NCI-H526 treated with DMSO at 0.1 percent for 48 hours (cell line): ENCODE data around the gene GALNT7.

Experiments used
- DNase-seq: peaks from one replicate; lab custom pipeline; 2025; lab: John Stamatoyannopoulos, UW

Gene GALNT7

DNA sequence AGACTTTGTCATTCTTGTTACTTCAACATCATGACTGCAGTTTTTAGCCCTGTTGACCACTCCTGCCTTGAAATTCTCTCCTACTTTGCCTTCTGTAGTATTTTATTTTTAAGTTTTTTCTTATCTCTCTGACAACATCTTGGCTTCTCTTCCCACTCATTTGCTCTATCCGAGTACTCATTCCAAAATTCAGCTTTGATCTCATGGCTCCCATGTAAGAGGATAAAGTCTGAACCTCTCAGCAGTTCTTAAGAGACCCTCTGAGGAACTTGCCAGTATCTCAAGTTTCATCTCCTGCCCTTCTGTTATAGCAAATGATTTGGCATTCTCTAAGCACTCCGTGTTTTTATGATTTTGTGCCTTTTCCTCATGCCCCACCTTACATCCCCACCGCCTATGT lies 67.7 kb downstream of the GALNT7 start:
- DNase-seq, result no peak

DNA sequence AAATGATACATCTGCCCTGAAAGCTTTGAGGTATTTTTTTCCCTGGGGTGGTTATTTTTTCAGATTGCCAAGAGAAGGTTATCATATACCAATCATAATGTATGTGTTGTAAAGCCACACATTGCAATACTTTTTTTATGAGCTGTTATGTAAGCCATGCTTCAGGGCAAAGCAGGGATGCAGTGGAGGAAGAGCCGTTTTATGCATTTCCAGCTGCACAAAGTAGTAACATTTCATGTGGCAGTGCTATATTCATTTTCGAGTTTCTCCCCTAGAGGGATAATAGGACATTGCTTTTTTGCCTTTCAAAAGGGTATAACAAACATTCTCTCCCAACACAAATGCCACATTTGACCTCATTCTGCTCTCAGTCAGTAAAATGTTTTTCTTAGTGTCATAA lies 68.5 kb downstream of the GALNT7 start:
- DNase-seq, result no peak

DNA sequence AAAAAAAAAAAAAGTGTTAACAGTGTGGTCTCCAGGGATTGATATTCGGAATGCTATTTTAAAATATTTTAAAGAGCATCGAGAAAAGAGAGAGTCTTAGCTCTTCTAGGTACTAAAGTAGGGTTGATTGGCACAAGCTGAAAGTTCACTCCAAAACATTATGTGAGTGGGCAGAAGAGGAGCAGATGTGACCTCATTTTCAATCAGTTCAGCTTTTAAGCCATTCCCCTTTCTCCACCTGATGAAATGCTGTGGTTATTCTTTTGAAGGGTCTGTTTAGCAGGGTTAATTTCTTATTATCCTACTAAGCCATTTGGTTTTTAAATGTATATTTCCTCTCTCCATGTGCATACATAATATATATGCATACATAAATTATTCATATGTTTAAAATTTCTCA lies 69.2 kb downstream of the GALNT7 start:
- no peak for DNase-seq

DNA sequence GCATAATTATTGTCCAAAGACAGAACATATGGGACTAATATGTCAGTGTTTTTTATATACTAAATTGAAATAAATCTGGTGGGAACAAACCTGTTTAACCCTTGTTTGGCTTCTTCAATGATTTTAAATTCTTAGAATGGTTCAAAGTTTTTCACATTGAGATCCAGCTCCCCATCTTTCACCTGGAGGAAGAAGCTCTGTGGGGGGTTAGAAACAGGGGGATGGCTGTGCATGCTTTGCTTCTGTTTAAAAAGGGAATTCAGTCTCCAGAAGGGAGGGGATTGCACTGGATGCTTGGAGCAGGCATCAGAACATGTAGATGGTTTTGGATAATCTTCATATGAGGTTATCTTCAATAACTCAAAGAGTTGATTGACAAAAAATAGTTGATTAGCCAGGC lies 72.1 kb downstream of the GALNT7 start:
- no peak for DNase-seq

DNA sequence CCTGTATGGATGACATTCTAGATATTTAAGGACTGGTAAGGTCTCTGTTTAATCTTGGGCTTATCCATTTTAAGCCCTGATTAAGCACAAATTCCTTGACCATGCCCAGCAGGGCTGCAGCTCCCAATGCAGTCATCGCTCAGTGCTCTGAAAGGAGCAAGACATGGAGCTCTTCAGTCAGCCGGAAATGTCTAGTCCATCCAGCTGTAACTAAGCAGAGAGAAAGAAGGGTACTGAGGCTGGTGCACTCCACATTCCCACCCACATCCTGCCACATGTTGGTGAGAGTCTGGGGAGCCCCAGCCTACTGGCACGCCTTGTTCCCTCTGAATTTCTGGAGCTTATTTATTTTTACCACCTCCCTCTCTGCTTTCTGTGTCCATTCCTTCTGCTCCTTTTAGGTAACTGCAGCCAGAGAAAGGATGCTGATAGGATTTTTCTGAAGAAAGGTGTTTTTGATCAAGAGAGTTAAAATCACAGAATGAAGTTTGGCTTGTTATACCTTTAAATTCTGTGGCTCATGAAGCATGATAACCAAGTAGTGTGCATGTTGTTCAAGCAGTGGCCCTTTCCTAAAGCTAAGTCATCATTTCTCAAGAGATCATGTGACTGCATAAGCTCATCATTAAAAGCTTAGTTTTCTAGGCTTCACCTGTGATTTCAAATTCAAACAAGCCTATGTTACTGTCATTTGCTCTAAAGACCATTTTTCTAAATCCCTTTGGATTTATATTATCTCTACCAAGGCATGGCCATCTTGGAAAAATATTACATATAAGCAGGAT lies 74.0 kb downstream of the GALNT7 start:
- DNase-seq, result no peak

DNA sequence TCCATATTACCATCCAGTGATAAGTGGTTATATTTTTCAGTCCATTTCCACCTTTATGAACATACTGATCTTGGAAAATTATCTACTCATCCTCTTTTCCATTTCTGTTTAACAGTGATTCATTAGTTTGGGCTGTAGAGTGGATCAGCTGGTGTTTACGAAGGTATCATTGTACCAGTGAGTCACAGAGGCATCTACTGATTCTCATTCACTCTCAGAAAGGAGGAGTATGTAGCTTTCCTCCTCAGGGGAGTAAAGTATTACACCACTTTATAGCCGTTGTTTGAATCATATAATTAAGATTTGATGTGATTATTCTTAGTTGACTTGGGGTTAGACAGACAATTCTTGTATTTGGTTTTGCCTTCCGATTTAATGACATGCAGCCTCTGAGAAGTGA lies 74.7 kb downstream of the GALNT7 start:
- DNase-seq, result no peak

DNA sequence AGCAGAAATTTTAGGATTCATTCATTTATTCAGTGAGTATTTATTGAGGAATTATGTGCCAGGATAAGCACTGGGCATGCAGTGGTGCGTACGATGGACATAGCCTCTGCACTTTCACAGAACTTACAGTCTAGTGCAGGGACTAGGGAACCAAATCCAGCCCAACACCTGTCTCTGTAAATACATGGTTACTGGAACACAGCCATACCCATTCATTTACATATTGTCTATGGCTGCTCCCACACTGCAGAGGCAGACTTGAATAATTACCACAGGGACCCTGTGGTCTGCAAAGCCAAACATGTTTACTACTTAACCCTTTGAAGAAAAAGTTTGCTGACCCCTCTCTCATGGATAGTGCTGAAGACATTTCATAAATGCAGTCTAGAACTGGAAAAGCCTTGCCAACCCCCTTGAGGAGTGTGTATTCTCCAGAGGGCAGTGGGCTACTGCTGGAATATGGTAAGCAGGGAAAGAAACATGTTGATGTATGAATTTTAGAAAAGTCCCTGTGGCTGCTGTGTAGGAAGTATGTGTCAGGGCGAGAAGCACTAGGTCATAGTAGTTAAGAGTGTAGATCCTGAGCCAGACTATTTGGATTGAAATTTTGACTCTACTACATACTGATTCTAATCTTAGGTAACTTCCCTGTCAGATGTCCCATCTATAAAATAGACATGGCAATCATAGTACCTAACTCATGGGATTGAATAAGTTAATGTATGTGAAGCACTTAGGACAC lies 75.5 kb downstream of the GALNT7 start:
- peak; percentile 61 for DNase-seq

DNA sequence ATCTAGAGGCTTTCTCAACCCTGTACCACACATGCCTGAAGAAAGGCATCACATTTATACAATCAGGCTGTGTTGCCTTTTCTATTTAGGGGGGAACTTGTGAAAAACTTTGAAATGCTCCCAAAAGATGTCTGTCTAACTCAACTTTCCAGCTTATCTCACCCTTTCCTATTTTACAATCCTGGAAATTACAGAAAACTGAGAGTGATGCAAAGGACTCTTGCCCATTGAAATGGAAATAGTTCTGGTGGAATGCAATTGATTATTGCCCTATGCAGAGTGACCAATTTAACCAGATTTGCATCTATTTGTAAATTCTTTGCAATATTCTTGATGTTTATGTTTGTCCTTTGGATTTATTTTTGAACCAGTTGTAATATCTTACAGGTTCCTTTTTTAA lies 77.3 kb downstream of the GALNT7 start:
- no peak for DNase-seq

DNA sequence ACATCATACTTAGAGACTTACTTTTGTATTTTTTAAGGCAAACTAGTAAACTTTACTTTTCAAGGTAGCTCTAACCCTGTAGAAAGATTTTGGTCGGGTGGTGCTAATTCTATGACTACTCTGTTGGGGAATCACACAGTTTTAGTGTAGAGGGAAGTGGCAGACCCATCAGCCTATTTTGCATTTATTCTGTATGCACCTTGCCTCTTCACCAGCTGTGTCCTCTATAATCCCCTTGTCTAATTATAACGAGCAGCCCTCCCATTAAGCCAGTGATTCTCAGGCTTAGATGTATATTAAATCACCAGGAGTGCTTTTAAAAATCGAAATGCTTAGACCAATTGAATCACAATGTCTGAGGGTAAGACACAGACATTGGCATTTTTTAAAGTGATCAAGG lies 78.1 kb downstream of the GALNT7 start:
- peak; percentile 35 for DNase-seq

DNA sequence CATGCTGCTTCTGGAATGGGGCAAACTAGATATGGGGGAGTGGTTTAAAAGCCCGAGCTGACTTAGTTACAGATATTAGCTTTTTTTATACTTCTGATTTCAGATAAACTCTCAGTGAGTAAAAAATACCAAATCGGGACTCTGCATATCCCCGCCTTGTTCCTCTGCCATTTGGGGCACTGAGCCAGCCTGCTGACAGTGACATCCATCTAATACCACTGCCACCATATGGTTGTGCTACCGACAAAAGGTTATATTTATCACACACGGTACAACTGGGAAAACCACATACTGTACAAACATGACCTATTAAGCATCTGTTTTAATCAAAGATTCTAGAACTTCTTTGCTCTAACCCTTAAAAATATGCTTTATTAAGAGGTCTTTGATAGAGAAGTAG lies 78.7 kb downstream of the GALNT7 start:
- DNase-seq, result no peak

DNA sequence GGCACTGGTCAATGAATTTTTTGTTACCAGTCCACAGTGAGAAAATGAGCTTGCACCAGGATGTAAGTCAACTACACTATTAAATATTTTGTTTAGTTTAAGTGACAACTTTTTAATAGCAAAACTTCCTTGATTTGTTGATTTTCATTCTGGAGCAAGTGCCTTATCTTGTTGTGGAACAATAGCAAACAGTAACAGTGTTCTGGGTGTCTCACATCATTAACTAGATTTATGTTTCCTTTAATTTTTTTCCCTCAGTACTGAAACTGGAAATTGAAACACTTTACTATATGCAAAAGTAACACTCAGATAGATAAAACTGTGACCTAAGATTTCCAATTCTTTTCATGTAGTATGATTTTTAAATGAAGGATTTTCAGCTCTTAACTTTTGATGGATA lies 80.1 kb downstream of the GALNT7 start:
- no peak for DNase-seq

DNA sequence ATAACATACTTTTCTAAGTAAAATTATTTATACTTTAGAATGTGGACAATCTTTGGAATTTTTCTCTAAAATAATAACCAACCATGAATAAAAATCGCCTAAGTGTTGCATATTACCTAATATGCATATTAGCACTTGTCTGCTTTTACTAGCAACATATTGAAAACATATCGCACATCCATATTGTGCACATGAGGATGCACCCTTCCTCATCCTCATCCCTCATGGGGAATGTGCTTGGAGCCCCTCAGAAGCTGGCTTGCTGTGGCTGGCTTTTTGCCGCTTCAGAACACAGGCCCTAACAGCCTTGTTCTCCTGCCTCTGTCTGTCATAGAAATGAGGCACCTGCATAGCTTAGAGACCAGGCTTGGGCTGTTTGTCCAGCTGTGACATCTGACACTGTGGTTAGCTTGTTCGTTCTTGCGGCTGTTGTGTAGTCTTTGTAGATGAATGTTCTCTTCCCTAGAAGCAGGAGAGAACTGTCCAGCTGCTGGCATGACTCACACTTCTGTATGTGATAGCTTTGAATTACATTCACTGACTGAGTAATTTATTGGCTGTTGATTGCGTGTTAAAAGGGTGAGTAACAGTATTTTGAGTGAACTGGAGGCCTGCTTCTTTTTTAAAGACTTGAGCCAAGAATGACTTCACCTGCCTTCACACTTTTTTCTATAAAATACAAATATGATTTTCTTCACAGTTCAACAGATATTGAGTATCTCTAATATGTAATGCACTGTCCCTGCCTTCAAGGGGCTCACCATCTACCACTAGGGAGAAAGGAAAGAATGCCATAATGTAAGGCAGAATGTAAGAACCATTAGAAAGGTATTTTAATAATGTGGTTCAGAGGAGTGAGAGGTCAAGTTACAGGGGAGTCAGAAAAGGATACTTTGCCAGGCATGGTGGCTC lies 83.7 kb downstream of the GALNT7 start:
- peak; percentile 4 for DNase-seq

DNA sequence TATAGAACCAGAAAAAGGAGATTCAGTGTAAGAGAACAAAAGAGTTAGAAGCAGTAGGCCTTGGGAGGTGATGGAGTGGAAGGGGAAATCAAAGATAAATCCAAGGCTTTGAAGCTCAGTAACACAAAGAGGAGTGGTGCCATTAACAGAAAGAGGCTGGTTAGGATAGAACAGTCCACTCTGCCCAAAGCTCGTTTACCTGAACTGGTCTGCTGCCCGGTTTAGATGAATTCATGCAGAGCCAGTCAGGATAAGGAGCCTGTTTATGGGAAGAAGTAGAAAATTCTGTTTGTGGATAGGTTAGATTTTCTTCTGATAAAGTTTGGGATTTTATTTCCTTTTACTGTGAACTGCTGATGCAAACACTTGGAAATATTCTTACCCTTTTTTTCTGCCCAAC lies 85.0 kb downstream of the GALNT7 start:
- no peak for DNase-seq

DNA sequence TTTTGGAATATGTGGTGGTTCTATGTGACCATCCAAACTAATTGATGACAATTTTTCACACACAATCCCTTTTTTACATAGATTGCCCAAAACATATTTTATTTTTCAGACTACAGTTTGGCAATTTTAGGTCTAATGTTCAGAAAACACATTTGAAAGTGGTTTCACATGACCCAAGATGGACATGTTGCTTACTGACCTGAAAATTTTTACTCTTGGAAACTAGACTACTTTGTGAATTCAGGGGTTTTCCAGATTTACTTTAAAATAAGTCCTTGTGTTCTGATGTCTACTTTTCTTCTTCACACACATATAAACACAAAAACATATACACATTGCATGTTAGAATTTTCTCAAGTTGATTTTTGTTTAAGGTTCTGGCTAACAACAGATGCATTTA lies 86.0 kb downstream of the GALNT7 start:
- no peak for DNase-seq

DNA sequence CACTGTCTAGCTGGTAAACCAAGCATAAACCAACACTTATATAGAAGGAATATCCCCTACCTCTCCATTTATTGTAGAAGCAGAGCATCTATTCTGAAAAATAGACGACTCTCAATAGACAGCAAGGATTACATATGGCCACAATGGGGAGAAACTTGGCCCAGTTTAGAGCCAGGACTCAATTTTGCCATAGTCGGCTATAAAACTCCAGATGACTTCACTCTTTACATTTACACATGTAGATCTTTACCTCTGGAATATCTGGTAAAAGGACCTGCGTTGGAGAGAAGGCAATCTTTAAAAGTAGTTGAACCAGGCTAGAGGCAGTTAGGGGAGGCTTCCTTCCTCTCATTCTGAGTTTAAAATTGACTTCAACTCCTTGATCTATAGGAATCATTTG lies 88.2 kb downstream of the GALNT7 start:
- DNase-seq, result no peak

DNA sequence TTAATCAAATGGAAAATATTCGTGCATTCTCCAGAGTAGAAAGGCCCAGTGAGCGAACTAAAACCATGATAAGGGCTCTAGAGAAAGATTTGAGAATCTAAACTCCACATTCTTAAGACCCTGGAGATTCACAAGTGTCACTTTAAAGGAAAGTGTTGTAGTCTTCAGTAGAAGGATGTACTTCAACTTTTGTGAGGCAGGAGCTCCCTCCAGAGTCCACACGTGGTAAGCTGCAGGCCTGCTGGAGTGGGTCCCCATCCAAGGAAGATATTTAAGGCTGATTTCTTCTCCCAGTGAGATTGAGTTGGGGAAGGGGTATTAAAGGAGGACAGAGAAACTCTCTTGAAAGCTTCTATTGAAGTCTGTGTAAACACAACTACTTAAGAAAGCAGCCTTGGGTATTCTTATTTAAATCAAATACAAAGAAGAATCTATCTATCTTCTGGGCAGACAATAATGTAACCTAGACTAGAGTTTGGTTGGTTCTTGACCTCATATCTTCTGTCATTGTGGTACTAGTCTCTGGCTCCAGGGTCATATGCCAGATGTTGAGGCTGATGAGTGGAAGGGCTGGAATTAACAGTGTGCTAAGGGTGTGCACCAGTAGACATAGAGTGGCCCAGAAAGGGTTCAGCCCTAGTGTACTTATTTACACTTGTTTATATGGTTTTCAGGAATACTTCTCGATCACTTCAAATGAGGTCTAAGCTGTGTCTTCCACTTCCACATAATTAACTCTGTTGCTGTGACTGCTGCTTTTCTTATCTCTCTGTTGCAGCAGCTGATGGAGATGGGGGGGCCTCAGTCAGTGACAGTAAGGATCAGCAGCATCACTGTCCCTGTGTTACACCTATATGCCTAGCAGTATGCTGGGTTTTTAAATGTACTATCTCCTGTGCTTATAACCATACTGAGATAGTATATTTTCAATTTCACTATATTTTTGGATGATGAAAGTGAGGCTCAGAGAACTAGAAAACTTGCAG lies 89.4 kb downstream of the GALNT7 start:
- DNase-seq, result peak; percentile 25

DNA sequence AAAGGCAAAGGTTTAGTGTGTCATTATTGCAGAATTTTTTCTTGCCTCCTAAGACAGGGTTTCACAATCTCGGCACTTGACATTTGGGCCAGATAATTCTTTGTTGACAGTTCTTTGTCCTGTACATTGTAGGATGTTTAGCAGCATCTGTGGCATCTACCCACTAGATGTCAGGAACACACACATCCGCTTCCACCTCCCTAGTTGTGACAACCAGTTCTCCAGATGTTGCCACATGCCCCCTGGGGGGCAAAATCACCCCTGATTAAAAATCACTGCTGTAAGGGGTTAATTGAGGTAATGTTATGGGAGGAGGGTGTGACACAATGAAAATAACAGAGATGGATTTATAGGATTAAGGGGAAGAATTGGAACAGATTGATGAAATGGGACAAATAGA lies 90.3 kb downstream of the GALNT7 start:
- DNase-seq, result no peak

DNA sequence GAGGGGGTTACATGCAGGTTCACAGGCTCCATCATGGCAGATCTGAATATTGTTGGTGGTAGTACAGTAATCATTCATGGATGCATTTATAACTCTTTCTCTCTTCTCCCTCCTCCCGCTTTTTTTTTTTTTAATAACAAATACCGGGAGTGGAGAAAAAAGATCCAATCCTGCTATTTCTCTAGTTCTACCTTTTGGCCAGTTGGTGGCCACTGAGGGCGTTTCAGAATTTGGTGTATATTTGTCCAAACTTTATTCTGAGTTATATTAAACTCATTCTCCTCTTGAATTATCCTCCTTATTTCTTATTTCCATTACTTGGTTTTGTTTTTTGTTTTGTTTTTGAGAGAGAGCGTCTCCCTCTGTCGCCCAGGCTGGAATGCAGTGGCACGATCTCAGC lies 90.7 kb downstream of the GALNT7 start:
- DNase-seq, result no peak

DNA sequence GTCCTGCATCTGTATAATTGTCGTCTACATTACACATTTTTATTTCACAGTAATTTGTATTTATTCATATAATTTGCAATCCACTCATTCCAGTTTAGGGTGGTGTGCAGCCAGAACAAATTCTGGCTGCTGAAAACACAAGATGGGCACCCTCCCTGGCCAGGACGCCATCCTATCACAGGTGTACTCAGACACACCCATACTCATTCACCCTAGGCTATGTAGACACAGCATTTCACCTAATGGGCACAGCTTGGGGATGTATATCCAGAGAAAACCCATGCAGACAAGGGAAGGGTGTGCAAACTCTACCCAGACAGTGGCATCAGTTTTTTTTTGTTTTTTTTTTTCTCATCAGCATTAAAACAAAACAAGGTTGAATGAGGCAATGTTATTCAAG lies 92.4 kb downstream of the GALNT7 start:
- DNase-seq, result no peak

DNA sequence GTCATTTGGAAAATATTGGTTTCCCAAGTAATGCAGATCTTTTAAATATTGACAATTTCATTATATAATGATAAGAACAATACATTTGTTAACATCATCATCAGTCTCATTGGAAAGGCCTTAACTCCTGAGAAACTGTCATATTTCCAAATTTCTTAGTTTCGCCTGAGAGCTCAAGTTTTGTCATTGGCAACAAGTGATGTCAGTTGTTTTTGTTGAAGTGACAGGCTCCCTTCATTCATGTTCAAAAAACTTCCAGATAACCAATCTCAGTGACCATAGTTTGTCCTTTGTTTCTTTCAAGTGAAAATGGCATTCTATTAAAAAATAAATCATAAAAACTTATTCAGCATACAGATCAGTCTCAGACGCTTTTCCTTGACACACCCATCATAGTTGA lies 93.8 kb downstream of the GALNT7 start:
- DNase-seq, result no peak

DNA sequence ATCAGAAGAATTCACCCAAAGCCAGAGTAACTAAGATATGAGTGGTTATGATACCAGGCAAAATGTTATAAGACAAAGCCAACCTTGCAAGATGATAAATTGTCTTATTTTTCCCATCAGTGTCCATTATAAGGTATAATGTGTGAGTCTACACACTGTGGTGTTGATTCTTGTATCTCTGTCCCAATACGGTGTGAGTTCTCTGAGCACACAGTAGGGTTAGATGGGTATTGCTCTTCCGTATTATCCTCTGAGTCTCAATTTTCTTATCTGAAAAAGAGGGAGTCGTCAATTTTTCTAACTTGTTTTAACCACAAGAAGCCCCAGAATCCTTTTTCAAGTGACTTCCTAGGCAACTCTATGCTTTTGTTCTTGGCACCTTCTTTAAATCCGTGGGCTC lies 95.6 kb downstream of the GALNT7 start:
- no peak for DNase-seq
